ENCODE data around the gene SH3BP1. TPM values are rescaled to one million over a fixed set of nuclear protein-coding genes. Genes with fewer than 3 reads are reported as not detected.

Gene SH3BP1
- total and polyA plus RNA-seq, 9 of the 15 experiments (the other 6 are each of a cell fraction or from before 2014, with no cell fraction given), result 0.10 to 36.2 (median 10.4) TPM

GRCh38 chr22:37674951-37675929, 35.8 kb downstream of the SH3BP1 start, which contains the start of gene LGALS1 (continued):
- no peak for TF ChIP-seq PPARD (CRISPR knock-in tag; IDR thresholded peaks at IDR 0.05)
- TF ChIP-seq YY1 (IDR thresholded peaks at IDR 0.05; ENCODE audit: borderline replicate concordance in 1 of 3, control insufficient read depth in 1 of 3, extremely low read depth in 1 of 3, insufficient read depth in 3 of 3, insufficient read length in 1 of 3, insufficient replicate concordance in 2 of 3, low read depth in 1 of 3, low read length in 2 of 3), result no peak
- peak; percentile 69 for TF ChIP-seq HMGN3 (IDR thresholded peaks at IDR 0.05; ENCODE audit: borderline replicate concordance, extremely low read depth, insufficient read length, low read depth, low read length)
- no peak for TF ChIP-seq NR4A1 (CRISPR knock-in tag; IDR thresholded peaks at IDR 0.05)
- TF ChIP-seq NR4A1 (tag; IDR thresholded peaks at IDR 0.05), result 0 out of 2 replicates have a peak, but pooled peaks have one; percentile 28
- TF ChIP-seq CREB3 (tag; conservative IDR thresholded peaks at IDR 0.05; ENCODE audit: low read depth), result no peak
- peak; percentile 84; the same call in 1 of the 2 replicates for TF ChIP-seq ESRRA (IDR thresholded peaks at IDR 0.05; ENCODE audit: borderline replicate concordance, low read depth)
- no peak for TF ChIP-seq U2AF2 (optimal IDR thresholded peaks at IDR 0.05; ENCODE audit: low read depth, low read length)
- TF ChIP-seq MAX (CRISPR knock-in tag; IDR thresholded peaks at IDR 0.05), result peak; percentile 36; the same call in 1 of the 2 replicates
- TF ChIP-seq POLR2A (conservative IDR thresholded peaks at IDR 0.05), result peak; percentile 74
- TF ChIP-seq ZNF140 (CRISPR knock-in tag; IDR thresholded peaks at IDR 0.05), result no peak
- TF ChIP-seq ZNF766 (CRISPR knock-in tag; conservative IDR thresholded peaks at IDR 0.05), result 0 out of 2 replicates have a peak, but pooled peaks have one; percentile 8
- TF ChIP-seq MGA (IDR thresholded peaks at IDR 0.05), result no peak
